ENCODE measurements around the gene MME. TPM values are rescaled to one million over a fixed set of nuclear protein-coding genes. Genes with fewer than 3 reads are reported as not detected.

The MME gene
- total RNA-seq, 2 experiments from 2014 or later, result not detected

- H3K4me3 Mint-ChIP-seq, result no peak overlapping the region
- H3K36me3 Mint-ChIP-seq (ENCODE audit: low read depth), result no peaks in the 10 kb centered on the region
- CTCF ChIA-PET, result no interaction called here
- no peaks in the 10 kb centered on the region for H3K27me3 Mint-ChIP-seq
- TF ChIP-seq CTCF (IDR thresholded peaks at IDR 0.05), result no peak
- no peak for DNase-seq
- H3K9me3 Mint-ChIP-seq, result no peaks in the 10 kb centered on the region
- H3K27ac Mint-ChIP-seq, result no peak overlapping the region
- POLR2A ChIA-PET, result no interaction called here
- ATAC-seq, result no peak
- intact Hi-C loops (cut with micrococcal nuclease), result no loop called here
- no peaks in the 10 kb centered on the region for H3K4me1 Mint-ChIP-seq (ENCODE audit: low read depth)
Measured at GRCh38 chr3:155149494-155149893, 69.4 kb downstream of the MME start.

GRCh38 chr3:155153242-155154186, 73.4 kb downstream of the MME start:
- Mint-ChIP-seq H3K4me1 (ENCODE audit: low read depth) (no peaks in the 10 kb centered on the region), H3K4me3 (no peak overlapping the region), H3K27ac (no peak overlapping the region), H3K9me3 (no peaks in the 10 kb centered on the region), H3K27me3 (no peaks in the 10 kb centered on the region), H3K36me3 (ENCODE audit: low read depth) (no peaks in the 10 kb centered on the region)
- no peak for DNase-seq
- intact Hi-C loops (cut with micrococcal nuclease), result no loop called here
- CTCF ChIA-PET, result no interaction called here
- no peak for TF ChIP-seq CTCF (IDR thresholded peaks at IDR 0.05)
- POLR2A ChIA-PET, result no interaction called here
- ATAC-seq, result no peak

GRCh38 chr3:155154255-155154654, 74.1 kb downstream of the MME start:
- POLR2A ChIA-PET, result no interaction called here
- CTCF ChIA-PET, result no interaction called here
- intact Hi-C loops (cut with micrococcal nuclease), result no loop called here
- Mint-ChIP-seq H3K27ac (no peak overlapping the region), H3K9me3 (no peaks in the 10 kb centered on the region), H3K4me3 (no peak overlapping the region), H3K4me1 (ENCODE audit: low read depth) (no peaks in the 10 kb centered on the region), H3K36me3 (ENCODE audit: low read depth) (no peaks in the 10 kb centered on the region), H3K27me3 (no peaks in the 10 kb centered on the region)
- DNase-seq (no peak), ATAC-seq (no peak)
- TF ChIP-seq CTCF (IDR thresholded peaks at IDR 0.05), result no peak

GRCh38 chr3:155158346-155159037, 78.4 kb downstream of the MME start:
- H3K27me3 Mint-ChIP-seq, result no peaks in the 10 kb centered on the region
- no peak for ATAC-seq
- CTCF ChIA-PET, result no interaction called here

More at GRCh38 chr3:155158346-155159037, 78.4 kb downstream of the MME start:
- no peak for DNase-seq
- intact Hi-C loops (cut with micrococcal nuclease), result no loop called here
- no peaks in the 10 kb centered on the region for H3K36me3 Mint-ChIP-seq (ENCODE audit: low read depth)
- no peaks in the 10 kb centered on the region for H3K9me3 Mint-ChIP-seq
- H3K27ac Mint-ChIP-seq, result no peak overlapping the region
- H3K4me3 Mint-ChIP-seq, result no peak overlapping the region
- POLR2A ChIA-PET, result no interaction called here
- H3K4me1 Mint-ChIP-seq (ENCODE audit: low read depth), result no peaks in the 10 kb centered on the region
- no peak for TF ChIP-seq CTCF (IDR thresholded peaks at IDR 0.05)

Measured in activated CD8-positive, alpha-beta T cell treated with anti-CD3 and anti-CD28 coated beads for 36 hours (primary cell).